Eye (tissue), 1 donor: ENCODE results near the gene DAO.
A peak's percentile ranks its signal among the peaks of the same experiment; 100 is the strongest.
"Not testable (repeated sequence)": the region's sequence is repeated elsewhere in the genome, so short reads cannot be mapped to it uniquely, and the experiment has no call there.

Source experiments
- DNase-seq: peaks from one replicate; pipeline ENCODE4 v3.0.0-alpha.2; 2015

The DAO gene

GRCh38 chr12:108879615-108880254 lies at the start of gene DAO:
Gene DAO, plus strand, starts transcription at chr12:108880092. Its CDS starts 4,915 bp downstream, at chr12:108885007.
- DNase-seq: no peak

- DNase-seq: no peak
Observed at GRCh38 chr12:108831309-108831991, 48.4 kb upstream of the DAO start.

GRCh38 chr12:108832208-108832607 lies 47.7 kb upstream of the DAO start:
- no peak for DNase-seq

DNA sequence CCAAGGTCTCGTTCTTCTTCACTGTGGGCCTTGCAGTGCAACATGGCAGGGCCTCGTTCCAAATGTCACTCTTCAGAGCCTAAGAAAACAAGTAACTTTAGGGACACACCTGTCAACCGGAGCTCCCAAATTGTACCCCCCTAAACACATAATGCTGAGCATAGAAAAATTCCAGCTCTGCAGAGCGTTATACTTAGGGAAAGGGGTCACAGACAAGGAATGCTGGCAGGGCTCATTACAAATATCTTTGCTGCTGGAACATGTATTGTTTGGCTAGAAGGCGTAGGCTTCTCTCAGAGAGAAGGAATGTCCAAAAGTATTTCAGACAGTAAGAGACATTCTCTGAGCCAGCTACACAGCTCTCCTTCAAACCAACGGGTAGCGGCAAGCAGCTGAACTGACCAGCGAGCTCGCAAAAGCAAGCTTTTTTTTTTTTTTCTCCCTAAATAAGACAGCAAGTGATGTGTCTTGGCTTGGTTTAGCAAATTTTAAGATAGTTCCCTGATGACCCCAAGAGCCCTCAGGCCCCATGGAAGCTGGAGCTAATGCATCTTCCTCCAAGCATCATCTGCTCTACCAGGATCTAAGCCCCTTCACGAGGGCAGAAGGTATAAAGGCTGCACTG lies 47.0 kb upstream of the DAO start:
- DNase-seq: peak; percentile 72

- peak; percentile 58 for DNase-seq
Observed at GRCh38 chr12:108833355-108833733, 46.5 kb upstream of the DAO start.

DNA sequence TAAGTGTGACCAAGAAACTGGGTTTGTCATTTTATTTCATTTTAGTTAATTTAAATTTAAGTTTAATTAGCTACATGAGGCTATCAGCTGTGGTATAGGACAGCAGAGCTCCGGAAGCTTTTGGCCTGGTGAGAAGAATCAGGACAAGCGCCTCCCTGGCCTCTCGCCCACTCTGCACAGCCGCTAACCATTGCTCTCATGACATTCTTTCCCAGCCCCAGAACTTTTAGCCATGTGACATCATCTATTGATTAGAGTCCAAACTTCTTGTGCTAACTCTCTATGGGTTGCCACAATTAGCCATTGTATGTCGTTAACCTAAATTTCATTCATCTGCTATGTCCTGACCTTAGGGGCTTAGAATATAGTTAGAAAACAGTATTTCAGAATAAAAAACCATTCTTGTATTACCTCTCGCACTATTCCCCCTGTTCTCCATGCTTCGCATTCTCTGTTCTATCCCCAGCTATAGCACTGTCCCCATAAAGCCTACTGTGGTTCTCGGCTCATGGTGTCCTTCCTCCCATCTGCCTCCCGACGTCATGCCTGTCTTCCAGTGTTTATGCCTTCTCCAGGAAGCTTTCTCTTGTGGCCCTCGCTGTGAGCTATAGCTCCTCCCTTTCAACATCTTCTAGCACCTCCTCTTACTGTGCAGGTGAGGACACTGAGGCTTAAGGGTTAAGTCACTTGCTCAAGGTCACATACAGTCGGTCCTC lies 46.0 kb upstream of the DAO start:
- DNase-seq: no peak

DNA sequence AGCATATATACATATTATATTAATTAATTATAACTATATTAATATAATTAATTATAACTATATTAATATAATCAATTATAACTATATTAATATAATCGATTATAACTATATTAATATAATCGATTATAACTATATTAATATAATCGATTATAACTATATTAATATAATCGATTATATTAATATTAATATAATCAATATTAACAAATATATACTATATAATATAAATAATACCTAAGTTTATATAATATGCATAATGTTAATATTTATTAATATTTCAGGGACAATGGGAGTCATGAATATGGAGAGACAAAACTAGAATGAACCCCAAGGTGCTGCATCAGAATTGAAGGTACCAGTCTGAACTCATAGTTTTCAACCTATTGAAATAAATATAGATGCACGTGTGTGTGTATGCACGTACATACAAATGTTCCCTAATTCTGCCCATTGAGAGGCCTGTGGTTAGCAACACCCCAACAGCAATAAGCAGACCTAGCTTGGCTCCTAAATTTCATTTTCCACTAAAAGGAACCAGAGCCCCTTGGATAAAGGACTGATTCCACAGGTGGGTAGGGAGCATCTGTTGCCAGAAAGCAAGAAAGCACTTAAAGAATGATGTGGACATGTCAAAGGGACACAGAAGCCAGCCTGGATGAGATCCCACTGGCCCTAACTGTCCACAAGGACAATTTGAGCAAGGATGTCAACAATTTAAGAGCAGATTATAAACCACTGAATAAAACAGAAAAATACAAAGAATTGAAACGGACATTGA lies 43.8 kb upstream of the DAO start:
- DNase-seq: no peak

DNA sequence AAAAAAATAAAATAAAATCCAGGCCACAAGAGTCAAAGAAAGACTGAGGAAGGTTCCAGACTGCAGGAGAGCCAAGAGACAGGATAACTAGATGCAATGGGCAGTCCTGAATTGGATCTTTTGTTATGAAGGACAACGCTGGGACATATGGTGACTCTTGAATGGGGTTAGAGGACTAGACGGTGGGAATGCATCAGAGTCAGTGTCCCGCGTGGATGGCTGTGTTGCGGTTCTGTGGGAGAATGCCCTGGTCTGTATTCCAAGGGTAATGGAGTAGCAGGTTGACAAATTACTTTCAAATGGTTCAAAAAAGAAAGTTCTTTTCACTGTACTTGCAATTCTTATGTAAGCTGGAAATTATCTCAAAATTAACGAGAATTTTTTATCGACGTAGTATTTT lies 42.7 kb upstream of the DAO start:
- no peak for DNase-seq

GRCh38 chr12:108837680-108838079 lies 42.2 kb upstream of the DAO start:
- no peak for DNase-seq

DNA sequence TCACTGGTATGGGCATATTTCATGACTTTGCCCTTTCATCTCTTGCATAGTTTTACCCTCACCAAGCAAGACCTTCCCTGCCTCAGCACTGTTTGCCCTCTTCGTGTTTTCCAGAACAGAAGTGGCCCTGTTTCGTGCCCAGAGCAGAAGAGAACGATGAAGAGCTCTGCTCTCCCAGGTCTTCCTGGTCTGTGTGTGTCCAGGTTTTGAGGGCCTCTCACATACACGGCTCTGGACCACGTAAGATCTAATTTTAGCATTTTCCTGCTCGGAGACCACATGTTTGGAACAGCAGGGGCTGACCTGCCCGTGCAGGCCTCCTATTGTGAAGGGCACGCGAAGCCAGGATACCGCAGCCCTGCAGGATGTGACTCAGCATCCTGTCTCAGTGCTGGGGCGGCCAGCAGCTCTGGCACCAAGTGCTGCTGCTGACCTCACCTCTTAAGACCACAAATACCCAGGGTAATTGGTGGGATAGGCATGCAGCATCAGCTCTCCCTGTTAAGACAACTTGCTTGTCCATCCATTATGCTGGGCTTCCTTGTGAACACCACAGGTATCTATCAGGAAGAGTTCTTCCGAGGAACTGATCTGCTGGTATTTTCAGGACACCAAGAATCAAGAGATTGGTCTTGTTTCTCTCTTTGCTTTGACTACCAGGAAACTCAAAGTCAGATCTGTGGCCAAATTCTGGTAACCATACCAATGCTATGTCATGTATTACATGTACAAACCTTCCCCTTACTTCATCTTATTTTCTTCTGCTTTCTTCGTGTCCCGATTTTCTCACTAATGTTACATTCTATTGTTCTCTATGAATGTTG lies 41.5 kb upstream of the DAO start:
- DNase-seq: peak; percentile 46

DNA sequence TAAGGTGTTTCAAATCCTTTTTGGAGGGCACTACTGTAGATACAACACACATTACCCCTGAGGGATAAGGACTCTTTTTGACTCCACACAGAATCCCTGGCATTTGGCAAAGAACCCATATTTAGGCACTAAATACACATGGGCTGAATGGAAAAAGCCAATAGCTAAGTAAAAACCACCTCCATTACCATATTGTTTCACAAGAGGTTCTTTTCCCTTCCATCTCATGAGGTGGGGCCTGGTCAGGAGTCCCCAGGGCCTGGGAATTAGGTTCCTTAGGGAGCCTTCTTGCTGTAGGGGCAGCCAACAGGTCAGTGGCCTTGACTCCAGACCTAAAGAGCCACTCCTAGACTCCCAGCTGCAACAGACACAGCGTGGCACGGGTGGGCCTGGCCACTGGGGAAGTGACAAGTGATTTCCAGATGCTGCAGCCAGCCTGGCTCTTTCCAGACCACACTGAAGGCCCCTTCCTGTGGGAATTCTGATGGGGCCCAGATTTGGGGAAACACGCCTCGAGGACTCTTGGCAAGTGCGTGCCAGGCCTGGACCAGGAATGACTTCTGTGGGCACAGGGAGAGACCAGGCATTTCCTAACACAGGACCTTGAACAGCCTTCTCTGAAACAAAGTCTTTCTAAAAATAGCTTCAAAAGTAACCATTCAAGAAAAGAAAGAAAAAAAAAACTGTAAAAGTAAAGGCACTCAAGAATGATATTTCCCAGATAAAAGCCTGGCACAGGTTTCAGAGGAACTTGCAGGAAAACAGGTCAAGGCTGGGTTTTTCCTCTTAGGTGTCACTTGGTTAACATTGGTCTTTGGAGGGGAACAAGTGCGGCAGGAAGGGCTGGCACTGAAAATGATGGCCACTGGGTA lies 40.6 kb upstream of the DAO start:
- no peak for DNase-seq

DNA sequence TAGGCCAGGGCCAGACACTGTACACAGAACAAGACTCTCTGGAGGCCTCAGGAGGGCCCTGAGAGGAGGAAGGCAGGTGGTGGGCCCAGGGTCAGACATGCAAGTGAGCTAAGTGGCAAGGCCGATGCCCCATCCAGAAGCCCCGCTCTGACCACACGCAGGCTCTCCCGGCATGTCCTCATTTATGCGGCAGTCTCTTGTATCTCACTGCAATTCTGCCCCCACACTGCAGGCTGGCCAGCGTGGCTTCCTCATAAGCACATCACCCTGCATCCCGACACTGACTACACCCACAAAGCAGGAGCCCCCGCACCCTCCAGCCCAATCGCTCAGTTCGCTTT lies 40.0 kb upstream of the DAO start:
- no peak for DNase-seq

DNA sequence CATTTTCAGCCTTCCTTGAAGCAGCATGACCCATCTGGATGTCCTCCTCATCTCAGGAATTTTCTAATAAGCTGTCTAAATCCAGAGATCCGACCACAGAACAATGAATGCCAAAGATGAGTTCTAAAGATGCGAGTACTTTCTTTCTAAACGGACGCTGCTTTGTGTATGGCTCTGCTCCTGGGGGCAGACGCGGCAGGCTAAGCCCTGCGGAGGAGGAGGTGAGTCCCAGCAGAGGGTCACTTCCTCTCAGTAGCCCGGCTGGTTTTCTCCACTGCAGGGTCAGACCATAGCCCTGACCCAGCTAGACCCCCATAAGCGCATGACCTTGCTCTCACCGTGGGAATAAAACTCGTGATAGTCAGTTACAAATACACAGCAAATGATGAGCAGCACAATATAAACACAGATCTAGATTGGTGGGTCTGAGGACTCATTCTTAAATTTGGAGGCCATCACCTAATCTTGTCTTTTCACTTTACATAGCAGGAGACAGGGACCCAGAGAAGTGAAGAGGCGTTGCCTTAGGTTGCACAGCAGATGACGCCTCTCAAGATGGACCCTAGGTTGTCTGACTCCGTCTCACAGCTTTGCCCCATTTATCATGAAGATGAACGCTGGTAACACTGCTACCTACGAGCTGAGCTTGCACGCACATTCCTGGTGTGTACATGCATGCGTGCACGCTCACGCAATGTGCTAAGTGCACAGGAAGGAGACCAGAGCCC lies 39.1 kb upstream of the DAO start:
- DNase-seq: peak; percentile 57

- DNase-seq: not testable (repeated sequence)
Observed at GRCh38 chr12:108841825-108842224, 38.1 kb upstream of the DAO start.

DNA sequence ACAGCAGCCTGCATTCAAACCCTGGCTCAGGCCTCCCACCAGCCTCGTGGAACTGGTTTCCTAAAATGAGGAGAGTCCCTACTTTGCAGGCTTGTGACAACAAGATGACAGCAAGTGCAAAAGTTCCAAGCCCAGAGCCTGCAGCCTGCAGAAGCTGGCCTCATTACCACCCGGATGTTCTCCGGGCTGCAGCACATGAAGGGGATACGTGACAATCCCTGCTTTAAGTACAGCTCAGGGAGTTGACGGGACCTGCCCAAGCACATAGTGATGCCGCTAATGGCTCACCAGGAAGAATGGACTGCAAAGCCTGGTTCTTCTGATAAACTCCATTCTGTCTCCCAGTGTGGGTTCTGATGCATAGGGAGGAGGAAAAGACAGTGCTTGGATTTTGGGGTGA lies 37.5 kb upstream of the DAO start:
- DNase-seq: no peak

- no peak for DNase-seq
Observed at GRCh38 chr12:108843187-108843586, 36.7 kb upstream of the DAO start.

DNA sequence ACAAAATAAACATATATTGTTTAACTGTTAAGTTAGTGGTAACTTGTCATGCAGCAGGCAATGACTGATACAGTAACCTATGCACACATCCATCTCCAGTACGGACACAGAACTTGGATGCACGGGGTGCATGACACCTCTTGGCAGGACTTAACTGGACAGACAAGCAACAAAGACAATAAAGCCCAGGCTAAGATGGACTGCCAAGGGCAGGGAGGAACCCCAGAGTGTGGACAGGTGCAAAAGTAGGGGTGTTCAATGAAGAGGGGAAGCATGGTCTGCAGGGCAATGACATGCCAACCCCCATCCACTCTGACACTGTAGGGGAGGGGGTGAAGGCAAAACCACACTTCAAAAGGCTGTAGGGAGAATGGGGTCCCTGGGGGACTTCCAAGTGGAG lies 34.2 kb upstream of the DAO start:
- DNase-seq: no peak

DNA sequence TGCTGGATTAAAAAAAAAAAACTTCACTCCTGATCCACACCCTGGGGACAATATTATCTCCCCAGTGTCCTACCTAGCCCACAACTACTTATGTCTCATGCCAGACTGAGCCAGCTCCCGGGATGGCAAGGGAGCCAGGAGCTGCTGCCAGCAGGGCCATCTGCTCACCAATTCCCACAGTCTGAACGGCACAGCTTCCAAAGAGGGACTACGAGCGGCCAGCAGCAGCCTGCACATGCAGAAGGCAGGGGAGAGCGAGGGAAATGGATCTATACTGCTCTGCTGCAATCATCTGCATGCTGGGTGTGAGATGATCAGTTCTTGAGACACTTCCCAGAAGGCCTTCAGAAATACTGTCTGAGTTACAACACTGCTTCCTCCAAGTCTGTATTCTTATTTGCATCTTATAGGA lies 33.6 kb upstream of the DAO start:
- no peak for DNase-seq

- no peak for DNase-seq
Observed at GRCh38 chr12:108847705-108848104, 32.2 kb upstream of the DAO start.

- no peak for DNase-seq
Observed at GRCh38 chr12:108849660-108850059, 30.2 kb upstream of the DAO start.
